Stomach (tissue), 9 donors: Measurements from ENCODE around the gene TRPM3. TPM values are rescaled to one million over a fixed set of nuclear protein-coding genes. Genes with fewer than 3 reads are reported as not detected.

Experiments used
- DNase-seq, 2 donors: peaks; one replicate each; pipeline versions ENCODE4 v3.0.0 to v3.0.0-alpha.2; 2013 to 2019
- H3K27ac ChIP-seq, 5 donors: fragments of 200-600 bp in 4 of 5; sonication (generic) in 4 of 5; one replicate each; pipeline ENCODE4 v1.5.1; 2013 to 2019; ENCODE audit warnings: mild to moderate bottlenecking in 1 of 5, moderate library complexity in 1 of 5
- H3K27me3 ChIP-seq, 3 donors: fragments of 200-600 bp; sonication (generic); one replicate each; pipeline ENCODE4 v1.5.1; 2017 to 2019; ENCODE audit warnings: mixed run types in 1 of 3
- H3K36me3 ChIP-seq, 4 donors: fragments of 200-600 bp; sonication (generic); 1 replicate in 3 of 4; 2 replicates in 1 of 4; pipeline ENCODE4 v1.5.1; 2016 to 2019
- H3K4me1 ChIP-seq, 4 donors: fragments of 200-600 bp; sonication (generic); one replicate each; pipeline ENCODE4 v1.5.1; 2016 to 2019
- H3K4me3 ChIP-seq, 4 donors: fragments of 200-600 bp; sonication (generic) in 3 of 4; one replicate each; pipeline ENCODE4 v1.5.1; 2016 to 2019; ENCODE audit warnings: mild to moderate bottlenecking in 1 of 4
- H3K9me3 ChIP-seq, 4 donors: fragments of 200-600 bp; sonication (generic); one replicate each; pipeline ENCODE4 v1.5.1; 2016 to 2019
- EP300 ChIP-seq: sonication (generic); formaldehyde crosslinking; IDR thresholded peaks from one replicate; pipeline ENCODE4 v1.6.1; 2017; ENCODE audit warnings: antibody characterized with exemption
- POLR2A ChIP-seq, 4 donors: fragments of 450-650 bp; IDR thresholded peaks; one replicate each; pipeline ENCODE4 v1.6.1; 2016; ENCODE audit warnings: antibody characterized with exemption in 4 of 4, control low read depth in 2 of 4, mild to moderate bottlenecking in 1 of 4, moderate library complexity in 1 of 4
- POLR2AphosphoS5 ChIP-seq, 3 donors: sonication (generic); formaldehyde crosslinking; IDR thresholded peaks; one replicate each; pipeline ENCODE4 v1.6.1; 2016; ENCODE audit warnings: antibody characterized with exemption in 3 of 3
- WGBS, 5 donors: extraction: QIAGEN DNeasy Blood & Tissue Kit in 3 of 5; methylation state at CpG; one replicate each; pipeline versions ENCODE4 v1.1.5 to v1.1.7; 2013 to 2018; 5-methylcytosine and 5-hydroxymethylcytosine counted together
- intact Hi-C: fragments of 100-400 bp; cut with DNase I; formaldehyde crosslinking; loops from one replicate; pipeline ENCODE4 v1.15.1; 2023; ENCODE audit warnings: low total_unique reads
- polyA plus RNA-seq, 3 donors: library from polyadenylated mRNA; stranded (reverse); fragments of 200-250 nt; gene quantifications; one replicate each; pipeline ENCODE4 v1.2.3, GENCODE V29; 2013
- total RNA-seq, 5 donors: library from RNA; depleted of rRNA; stranded (reverse); fragments of >200 nt; gene quantifications; one replicate each; pipeline versions ENCODE4 v1.1.0 to v1.2.3, GENCODE V29; 2014 to 2016
- TF ChIP-seq, protein P1 (sequence below), 7 experiments: fragments of 450-650 bp in 4 of 7; fragments of 200-600 bp in 3 of 7; sonication (generic) in 3 of 7; IDR thresholded peaks; one replicate each; pipeline ENCODE4 v1.5.1; 2016 to 2019; ENCODE audit warnings: antibody characterized with exemption in 7 of 7, control low read depth in 2 of 7, mild to moderate bottlenecking in 1 of 7
- donor health status: healthy with polysubstance abuse.
- donor health status: Bipolar disorder and iron deficiency.
- donor health status: healthy.

TRPM3 gene
- total and polyA plus RNA-seq, 8 donors = 0.03 to 6.2 (median 1.5) TPM

DNA sequence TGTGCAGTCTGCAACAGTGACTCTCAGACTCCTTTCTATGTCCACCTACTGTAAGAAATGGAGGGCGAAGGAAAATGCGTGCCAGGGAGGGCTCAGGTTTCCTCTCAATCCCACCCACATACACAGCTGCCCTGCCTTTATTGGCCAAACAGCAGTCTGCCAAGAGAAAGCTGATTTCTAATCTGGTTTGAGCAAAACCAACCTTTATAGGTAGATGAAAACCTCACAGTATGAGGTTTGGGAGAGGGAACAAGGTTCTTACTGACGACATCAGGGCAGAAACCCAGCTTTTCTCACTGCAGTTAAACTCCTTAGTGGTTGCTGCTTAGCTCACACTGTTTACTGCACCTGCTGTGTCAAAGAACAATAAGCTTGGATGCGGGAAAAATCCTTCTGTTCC is 554.7 kb downstream of the TRPM3 start:
- no peak for DNase-seq
- Histone ChIP-seq H3K9me3 (no peaks in the 10 kb centered on the region), H3K4me1 (peaks cover 0 to 18% (median 0%) of the 10 kb centered on the region in 4 donors), H3K36me3 (no peaks in the 10 kb centered on the region), H3K27ac (peak overlapping the region in 4 of 5 donors; percentile 4 to 67 (median 44)), H3K27me3 (no peaks in the 10 kb centered on the region), H3K4me3 (no peak overlapping the region)
- TF ChIP-seq POLR2AphosphoS5 (IDR thresholded peaks at IDR 0.05) = no peak
- no peak for TF ChIP-seq EP300
- TF ChIP-seq, protein P1, sequence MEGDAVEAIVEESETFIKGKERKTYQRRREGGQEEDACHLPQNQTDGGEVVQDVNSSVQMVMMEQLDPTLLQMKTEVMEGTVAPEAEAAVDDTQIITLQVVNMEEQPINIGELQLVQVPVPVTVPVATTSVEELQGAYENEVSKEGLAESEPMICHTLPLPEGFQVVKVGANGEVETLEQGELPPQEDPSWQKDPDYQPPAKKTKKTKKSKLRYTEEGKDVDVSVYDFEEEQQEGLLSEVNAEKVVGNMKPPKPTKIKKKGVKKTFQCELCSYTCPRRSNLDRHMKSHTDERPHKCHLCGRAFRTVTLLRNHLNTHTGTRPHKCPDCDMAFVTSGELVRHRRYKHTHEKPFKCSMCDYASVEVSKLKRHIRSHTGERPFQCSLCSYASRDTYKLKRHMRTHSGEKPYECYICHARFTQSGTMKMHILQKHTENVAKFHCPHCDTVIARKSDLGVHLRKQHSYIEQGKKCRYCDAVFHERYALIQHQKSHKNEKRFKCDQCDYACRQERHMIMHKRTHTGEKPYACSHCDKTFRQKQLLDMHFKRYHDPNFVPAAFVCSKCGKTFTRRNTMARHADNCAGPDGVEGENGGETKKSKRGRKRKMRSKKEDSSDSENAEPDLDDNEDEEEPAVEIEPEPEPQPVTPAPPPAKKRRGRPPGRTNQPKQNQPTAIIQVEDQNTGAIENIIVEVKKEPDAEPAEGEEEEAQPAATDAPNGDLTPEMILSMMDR (IDR thresholded peaks at IDR 0.05) = no peak
- no peak for TF ChIP-seq POLR2A (IDR thresholded peaks at IDR 0.05)
- intact Hi-C loops = no loop called here
- WGBS, 5 donors = 50 to 59% (median 55%) methylated on average over 4 of the region's 4 CpGs

DNA sequence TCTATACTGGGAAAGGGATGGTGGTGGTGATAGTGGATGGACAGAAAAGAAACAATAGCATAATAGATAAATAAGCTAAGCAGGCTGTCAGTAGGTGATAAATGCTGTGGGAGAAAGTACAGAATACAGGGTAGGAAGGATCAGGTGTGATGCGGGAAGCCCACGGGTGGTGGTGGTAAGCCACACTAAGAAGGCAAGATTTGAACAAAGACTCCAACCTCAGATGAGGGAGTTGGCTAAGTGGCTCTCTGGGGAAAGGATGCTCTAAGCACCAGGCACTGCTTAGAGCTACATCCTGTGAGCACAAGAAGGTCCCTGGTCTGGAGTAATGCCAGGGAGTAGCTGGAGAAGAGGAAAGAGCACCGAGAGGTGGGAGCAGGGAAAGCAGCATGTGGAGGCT is 555.4 kb downstream of the TRPM3 start:
- TF ChIP-seq, protein P1 (IDR thresholded peaks at IDR 0.05) = no peak
- TF ChIP-seq POLR2AphosphoS5 (IDR thresholded peaks at IDR 0.05) = no peak
- no peak for TF ChIP-seq POLR2A (IDR thresholded peaks at IDR 0.05)
- no peak for TF ChIP-seq EP300
- H3K27ac ChIP-seq = no peak overlapping the region
- intact Hi-C loops = no loop called here
- H3K9me3 ChIP-seq = no peaks in the 10 kb centered on the region
- WGBS, 5 donors = 75 to 90% (median 85%) methylated on average over 3 of the region's 3 CpGs
- DNase-seq = no peak
- H3K4me3 ChIP-seq = no peak overlapping the region
- H3K36me3 ChIP-seq = no peaks in the 10 kb centered on the region
- no peaks in the 10 kb centered on the region for H3K27me3 ChIP-seq
- H3K4me1 ChIP-seq = peaks cover 0 to 18% (median 0%) of the 10 kb centered on the region in 4 donors

DNA sequence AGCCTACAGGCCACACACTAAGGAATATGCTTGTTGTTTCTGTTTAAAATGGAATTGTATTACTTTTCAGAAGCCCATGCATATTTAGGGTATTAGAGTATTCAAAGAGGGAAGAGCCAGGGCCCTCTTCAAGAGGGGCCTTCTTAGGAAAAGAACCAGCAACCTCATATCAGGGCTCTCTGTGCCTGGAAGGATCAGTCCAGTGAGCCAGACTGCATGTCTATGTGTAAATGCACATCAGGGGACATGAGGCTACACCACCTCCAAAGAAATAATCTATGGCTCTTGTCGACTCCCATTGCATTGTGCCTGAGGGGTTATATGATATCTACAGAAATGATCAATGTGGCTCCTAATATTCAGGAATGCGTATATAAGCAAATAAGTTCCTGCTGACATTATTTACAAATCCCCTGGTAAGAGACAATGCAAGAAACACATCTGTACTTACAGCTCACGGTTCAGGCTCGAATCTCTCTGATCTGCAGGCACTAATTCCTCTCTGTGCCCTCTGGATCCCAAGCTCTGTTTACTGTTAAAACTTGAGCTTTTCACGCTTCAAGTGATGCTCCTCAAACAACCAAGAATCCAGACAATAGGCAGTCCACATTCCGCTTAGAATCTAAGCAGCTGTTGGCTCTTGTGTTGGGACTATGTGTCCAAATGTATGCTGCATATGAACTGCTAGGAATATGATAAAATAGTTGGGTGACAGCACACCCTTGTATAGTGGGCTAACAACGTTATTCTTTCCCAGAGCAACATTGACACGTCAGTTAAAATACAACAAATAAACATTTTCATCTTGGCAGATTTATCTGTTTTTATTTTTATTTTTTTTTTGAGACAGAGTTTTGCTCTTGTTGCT is 556.7 kb downstream of the TRPM3 start:
- H3K4me3 ChIP-seq = no peak overlapping the region
- H3K4me1 ChIP-seq = peaks cover 0 to 18% (median 0%) of the 10 kb centered on the region in 4 donors
- H3K27me3 ChIP-seq = no peaks in the 10 kb centered on the region
- WGBS, 5 donors = 77 to 89% (median 80%) methylated on average over 8 of the region's 8 CpGs
- no peaks in the 10 kb centered on the region for H3K9me3 ChIP-seq
- DNase-seq = no peak
- intact Hi-C loops = no loop called here
- H3K27ac ChIP-seq = peak overlapping the region in 4 of 5 donors; percentile 60 to 72 (median 66)
- H3K36me3 ChIP-seq = no peaks in the 10 kb centered on the region
- TF ChIP-seq, protein P1 (IDR thresholded peaks at IDR 0.05) = no peak
- TF ChIP-seq POLR2A (IDR thresholded peaks at IDR 0.05) (no peak), POLR2AphosphoS5 (IDR thresholded peaks at IDR 0.05) (no peak), EP300 (no peak)

DNA sequence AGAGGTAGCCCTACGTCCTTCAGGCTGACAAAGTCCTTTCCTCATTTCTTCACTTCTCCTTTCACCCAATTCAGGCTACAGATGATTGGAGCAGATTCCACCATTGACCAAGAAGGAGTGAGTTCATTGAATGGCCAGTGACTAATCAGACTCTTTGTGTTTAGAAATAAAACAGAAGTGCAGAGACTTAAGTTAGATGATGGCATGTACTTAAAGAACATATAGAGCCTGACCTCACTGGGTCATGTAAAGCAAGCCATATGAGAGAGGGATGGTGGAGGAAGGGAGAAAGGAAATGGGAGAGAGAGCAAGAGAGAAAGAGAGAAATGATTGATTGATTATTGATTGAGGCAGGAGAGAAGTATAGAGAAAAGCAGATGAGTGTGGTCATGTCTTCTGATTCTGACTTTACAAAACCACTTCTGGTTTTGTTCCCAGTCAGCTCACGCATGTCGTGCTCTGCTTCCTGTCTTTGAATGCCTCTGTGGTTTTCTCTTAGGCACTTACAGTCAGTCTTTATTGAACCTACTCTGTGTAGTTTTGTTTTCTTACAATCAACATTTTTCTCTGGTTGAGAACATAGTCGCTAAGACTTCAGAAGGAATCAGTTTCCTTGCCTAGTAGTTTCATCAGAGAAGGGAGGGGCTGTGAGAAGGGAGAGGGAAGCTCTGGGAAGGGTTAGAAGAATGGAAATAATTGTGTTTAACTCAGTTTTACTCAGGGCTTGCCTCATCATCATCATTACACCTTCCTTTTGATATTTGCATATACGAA is 557.8 kb downstream of the TRPM3 start:
- peak overlapping the region in 4 of 5 donors; percentile 60 to 72 (median 66) for H3K27ac ChIP-seq
- no peaks in the 10 kb centered on the region for H3K9me3 ChIP-seq
- intact Hi-C loops = no loop called here
- 56 to 65% (median 59%) methylated on average over 5 of the region's 5 CpGs for WGBS, 5 donors
- TF ChIP-seq EP300 = no peak
- TF ChIP-seq, protein P1 (IDR thresholded peaks at IDR 0.05) = no peak
- peak in 1 of 3 donors; percentile 15 for TF ChIP-seq POLR2AphosphoS5 (IDR thresholded peaks at IDR 0.05)
- no peak for TF ChIP-seq POLR2A (IDR thresholded peaks at IDR 0.05)
- H3K36me3 ChIP-seq = no peaks in the 10 kb centered on the region
- H3K4me1 ChIP-seq = peaks cover 0 to 18% (median 0%) of the 10 kb centered on the region in 4 donors
- no peaks in the 10 kb centered on the region for H3K27me3 ChIP-seq
- DNase-seq = peak in 1 of 2 donors; percentile 43
- H3K4me3 ChIP-seq = no peak overlapping the region
